ACHN (cell line): Measurements from ENCODE around the gene F11R.
A peak's percentile ranks its signal among the peaks of the same experiment; 100 is the strongest.
"Not testable (repeated sequence)": the region's sequence is repeated elsewhere in the genome, so short reads cannot be mapped to it uniquely, and the experiment has no call there.

ENCODE experiments used
- DNase-seq: peaks from one replicate; pipeline ENCODE4 v3.0.0-alpha.2; 2015
- in situ Hi-C: cut with HindIII; loops from 2 replicates; pipeline ENCODE4 v1.10.0; 2017; ENCODE audit warnings: low sequenced_read_pairs, low pct_ligation_motif_present, low pct_unique_long_range_greater_than_20kb

Gene F11R

GRCh38 chr1:160993544-160994193, 27.3 kb downstream of the F11R start:
- in situ Hi-C loops, result no loop called here

GRCh38 chr1:160992036-160992435, 28.9 kb downstream of the F11R start:
- in situ Hi-C loops, result not testable (repeated sequence)

More at GRCh38 chr1:160993544-160994193, 27.3 kb downstream of the F11R start:
- DNase-seq, result peak; percentile 50

DNA sequence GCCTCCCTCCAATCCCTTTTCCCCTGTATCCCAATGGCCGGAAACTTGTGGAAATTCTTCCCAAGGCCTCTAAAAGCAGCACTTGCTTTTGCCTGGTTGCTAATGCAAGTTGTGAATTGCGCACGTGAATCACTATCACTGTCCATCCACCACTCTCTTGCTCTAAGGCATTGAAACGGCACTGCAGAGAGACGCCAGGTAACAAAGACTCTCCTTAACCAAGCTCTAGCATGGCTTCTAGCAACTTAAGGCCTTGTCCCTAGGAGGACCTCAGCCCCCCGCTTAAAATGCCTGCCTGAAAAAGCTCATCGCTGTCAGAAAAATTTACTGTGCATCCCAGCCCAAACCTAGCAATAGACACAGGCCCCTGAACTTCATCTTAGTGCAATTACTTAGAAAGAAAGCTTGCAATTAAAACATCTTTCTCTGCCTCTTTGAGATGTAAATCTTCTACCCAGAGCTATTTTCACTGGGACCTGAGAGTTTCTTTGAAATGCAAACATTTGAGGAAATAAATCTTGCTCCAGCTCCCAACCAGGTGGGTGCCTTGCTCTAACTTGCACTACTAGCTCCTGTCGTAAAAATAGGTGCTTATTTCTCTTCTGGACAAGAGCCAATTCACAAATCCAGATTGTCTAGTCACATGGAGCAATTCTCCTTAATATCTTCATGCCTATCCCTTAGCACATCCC, 33.4 kb downstream of the F11R start:
- DNase-seq, result no peak
- in situ Hi-C loops, result no loop called here

More at GRCh38 chr1:160992036-160992435, 28.9 kb downstream of the F11R start:
- DNase-seq, result not testable (repeated sequence)

DNA sequence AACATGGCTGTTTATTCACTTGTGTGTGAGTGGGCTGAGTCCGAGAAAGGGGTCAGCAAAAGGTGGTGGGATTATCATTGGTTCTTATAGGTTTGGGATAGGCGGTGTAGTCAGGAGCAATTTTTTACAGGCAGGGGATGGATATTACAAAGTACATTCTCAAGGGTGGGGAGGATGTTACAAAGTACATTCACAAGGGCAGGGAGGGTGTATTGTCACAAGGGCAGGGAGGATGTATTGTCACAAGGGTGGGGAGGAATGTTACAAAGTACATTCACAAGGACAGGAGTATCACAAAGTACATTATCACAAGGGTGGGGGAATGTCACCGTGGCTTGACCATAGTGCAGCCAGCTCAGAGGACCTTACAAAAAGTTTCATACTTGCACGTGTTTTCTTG, 35.2 kb downstream of the F11R start:
- no peak for DNase-seq
- in situ Hi-C loops, result no loop called here

DNA sequence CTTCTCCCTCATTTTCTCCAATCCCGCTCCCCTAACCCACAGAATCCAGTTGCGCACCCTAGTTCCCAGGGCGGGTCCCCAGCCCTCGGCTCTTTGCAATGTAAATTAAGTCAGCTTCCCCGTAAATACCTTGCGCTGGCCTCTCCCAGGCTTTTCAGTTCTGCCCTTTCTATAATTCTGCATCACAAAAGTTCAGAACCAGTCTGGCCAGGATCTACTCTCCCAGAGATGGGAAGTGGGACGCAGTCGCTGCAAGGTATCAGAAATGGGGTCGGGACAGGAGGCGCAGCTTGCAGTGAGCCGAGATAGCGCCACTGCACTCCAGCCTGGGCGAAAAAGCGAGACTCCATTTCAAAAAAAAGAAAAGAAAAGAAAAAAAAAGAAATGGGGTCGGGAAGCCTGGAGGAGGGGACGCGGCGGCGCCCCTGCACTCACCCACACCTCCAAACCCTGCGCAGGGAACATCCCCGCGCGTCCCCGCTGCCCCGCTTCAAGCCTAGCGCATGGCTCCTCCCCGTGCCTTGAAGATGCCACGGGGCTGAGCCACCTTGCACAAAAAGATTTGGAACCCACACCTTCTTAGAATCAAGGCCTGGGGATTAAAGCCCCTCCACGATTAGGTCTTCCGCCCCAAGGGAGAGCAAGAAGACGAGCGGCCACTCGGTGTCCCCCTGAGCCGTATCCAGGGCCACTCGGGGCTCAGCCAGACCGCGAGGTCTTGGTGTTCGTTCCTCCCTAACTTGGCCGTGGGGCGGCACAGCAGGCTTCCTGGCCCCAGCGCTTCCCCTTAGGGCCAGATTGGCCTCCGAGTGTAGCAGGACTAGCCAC, 39.2 kb downstream of the F11R start:
- no peak for DNase-seq
- in situ Hi-C loops, result no loop called here

- no peak for DNase-seq
- in situ Hi-C loops, result no loop called here
Measured at GRCh38 chr1:160979286-160979685, 41.7 kb downstream of the F11R start.

DNA sequence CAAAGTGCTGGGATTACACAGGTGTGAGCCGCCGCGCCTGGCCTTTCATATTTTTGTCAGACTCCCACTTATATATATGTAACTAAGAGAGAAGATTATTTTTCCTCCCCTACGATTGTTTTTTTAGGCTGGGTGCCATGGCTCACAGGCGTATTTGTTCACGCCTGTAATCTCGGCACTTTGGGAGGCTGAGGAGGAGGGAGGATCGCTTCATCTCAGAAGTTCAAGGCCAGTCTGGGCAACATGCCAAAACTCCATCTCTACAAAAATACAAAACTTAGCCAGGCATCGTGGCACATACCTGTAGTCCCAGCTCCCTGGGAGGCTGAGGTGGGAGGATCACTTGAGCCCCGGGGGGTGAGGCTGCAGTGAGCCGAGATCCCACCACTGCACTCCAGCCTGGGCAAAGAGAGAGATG, 42.4 kb downstream of the F11R start:
- no peak for DNase-seq

GRCh38 chr1:160975026-160975425, 45.9 kb downstream of the F11R start:
- in situ Hi-C loops, result no loop called here
- DNase-seq, result no peak

More for the DNA sequence above, 42.4 kb downstream of the F11R start:
- in situ Hi-C loops, result no loop called here

GRCh38 chr1:160973491-160973890, 47.5 kb downstream of the F11R start:
- DNase-seq, result no peak
- in situ Hi-C loops, result no loop called here

- no peak for DNase-seq
- in situ Hi-C loops, result no loop called here
Measured at GRCh38 chr1:160972939-160973338, 48.0 kb downstream of the F11R start.

GRCh38 chr1:160971618-160972056, 49.3 kb downstream of the F11R start:
- no peak for DNase-seq
- in situ Hi-C loops, result no loop called here

DNA sequence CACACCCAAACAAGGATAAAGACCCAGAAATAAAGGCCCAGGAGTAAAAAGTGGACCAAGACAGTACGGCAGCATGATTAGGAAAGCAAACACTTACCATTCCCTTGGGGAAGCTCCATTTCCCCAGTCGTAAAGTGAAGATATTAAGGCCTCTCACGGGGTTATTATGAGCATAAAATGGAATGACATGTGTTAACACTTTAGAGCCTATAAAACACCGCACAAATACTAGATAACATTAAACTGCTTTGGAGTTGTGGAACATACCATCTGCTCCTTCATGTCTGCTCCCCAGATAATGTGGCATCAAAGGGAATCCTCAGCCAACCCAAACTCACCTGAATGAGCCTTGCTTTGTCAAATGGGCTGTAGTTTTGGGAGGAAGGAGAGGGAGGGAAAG, 57.4 kb downstream of the F11R start:
- in situ Hi-C loops, result no loop called here
- DNase-seq, result no peak

- in situ Hi-C loops, result no loop called here
- DNase-seq, result no peak
Measured at GRCh38 chr1:160961419-160961818, 59.5 kb downstream of the F11R start.

DNA sequence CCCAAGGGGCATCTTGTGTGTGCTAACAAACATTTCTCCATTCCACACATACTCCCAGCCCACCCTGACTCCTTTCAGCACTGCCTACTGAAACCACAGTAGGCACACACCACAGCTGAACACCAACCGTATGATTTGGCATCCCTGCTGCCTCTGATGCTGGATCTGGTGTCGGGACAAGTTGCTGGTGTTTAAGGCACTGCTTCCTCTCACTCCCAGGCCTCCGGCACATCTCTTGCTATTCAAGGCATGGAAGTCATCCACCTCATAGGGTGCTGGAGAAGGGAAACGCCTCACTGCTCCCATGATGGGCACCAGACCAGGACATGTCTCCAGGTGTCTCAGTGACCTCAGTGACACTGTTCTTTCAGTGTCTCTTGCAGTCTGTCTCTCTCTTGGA, 64.0 kb downstream of the F11R start:
- in situ Hi-C loops, result no loop called here
- DNase-seq, result no peak

DNA sequence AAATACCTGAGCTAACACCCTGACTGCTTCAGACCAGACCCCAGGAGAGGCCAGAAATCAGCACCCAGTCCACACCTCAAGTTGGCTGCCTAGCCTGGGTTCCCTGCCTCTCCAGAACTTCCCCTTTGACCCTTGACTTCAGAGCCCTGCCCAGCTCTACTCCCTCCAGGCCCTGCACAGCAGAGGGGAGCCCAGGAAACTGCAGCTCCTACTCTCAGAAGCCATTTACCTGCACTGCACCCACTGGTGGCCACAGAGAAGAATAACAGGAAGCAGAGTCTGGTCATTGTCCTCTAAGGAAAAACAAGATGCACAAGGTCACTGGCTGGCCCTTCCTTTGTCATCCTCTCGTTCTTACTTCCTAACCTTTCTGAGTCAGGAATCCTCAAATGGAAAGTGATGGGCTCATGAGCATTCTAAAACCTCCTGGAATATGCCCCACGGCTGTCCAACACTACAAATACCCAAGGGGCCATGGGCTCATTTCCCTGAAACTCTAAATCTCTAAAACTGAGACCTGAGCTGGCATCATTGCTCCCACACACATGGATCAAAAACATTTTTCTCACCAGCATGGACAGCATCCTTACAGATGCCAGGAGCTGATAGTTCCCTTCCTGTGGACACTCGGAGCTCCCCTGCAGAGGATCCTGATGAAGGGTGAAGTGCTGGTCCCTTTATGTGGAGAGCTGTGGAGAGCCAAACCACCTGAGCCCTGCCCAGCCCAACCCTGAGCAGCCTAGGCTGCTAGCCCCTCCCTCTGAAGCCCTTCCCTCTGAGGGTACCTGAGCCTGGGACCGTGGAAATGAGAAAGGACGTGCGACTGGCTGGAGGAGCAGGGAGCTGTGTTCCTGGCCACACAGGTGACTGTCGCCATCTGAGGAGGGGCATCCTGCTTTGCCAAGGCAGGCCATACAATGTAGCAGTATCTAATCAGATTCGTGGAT, 66.5 kb downstream of the F11R start, which contains the start of gene ITLN2:
Gene ITLN2, minus strand, starts transcription at position 652 of the 947 bp plus-strand sequence. Its CDS starts 68 bp downstream, at position 584.
- in situ Hi-C loops, result no loop called here

GRCh38 chr1:160953030-160953429, 67.9 kb downstream of the F11R start:
- in situ Hi-C loops, result no loop called here
- no peak for DNase-seq

More for the DNA sequence above, 66.5 kb downstream of the F11R start, which contains the start of gene ITLN2:
- peak; percentile 66 for DNase-seq

GRCh38 chr1:160952129-160952510, 68.8 kb downstream of the F11R start:
- no peak for DNase-seq
- in situ Hi-C loops, result no loop called here
